Right cardiac atrium (tissue), 5 donors: ENCODE measurements around the gene KAT2A. TPM values are rescaled to one million over a fixed set of nuclear protein-coding genes. Genes with fewer than 3 reads are reported as not detected.

ENCODE experiments used
- ATAC-seq, 2 donors: fragments of 200-7000 bp; cut with Tn5 transposase; one replicate each; pipeline versions ENCODE4 v1.8.0 to v1.9.1; 2020; ENCODE audit warnings: moderate library complexity in 2 of 2, mild to moderate bottlenecking in 1 of 2
- DNase-seq, 3 donors: peaks; one replicate each; pipeline ENCODE4 v3.0.0-alpha.2; 2020
- H3K27ac ChIP-seq: one replicate; pipeline ENCODE4 v1.5.1; 2013; ENCODE audit warnings: mild to moderate bottlenecking, low read length, control low read depth, moderate library complexity
- H3K27me3 ChIP-seq: one replicate; pipeline ENCODE4 v1.6.1; 2013; ENCODE audit not compliant: control insufficient read depth, insufficient read depth
- H3K4me1 ChIP-seq: one replicate; pipeline ENCODE4 v1.6.1; 2013; ENCODE audit warnings: low read length; ENCODE audit not compliant: control insufficient read depth, insufficient read depth
- H3K4me3 ChIP-seq: one replicate; pipeline ENCODE4 v1.5.1; 2013; ENCODE audit warnings: low read length, control low read depth
- H3K9me3 ChIP-seq: one replicate; pipeline ENCODE4 v1.6.1; 2013; ENCODE audit warnings: low read length; ENCODE audit not compliant: control insufficient read depth
- WGBS: extraction: QIAGEN DNeasy Blood & Tissue Kit; methylation state at CpG from one replicate; pipeline ENCODE4 v1.1.7; 2013; 5-methylcytosine and 5-hydroxymethylcytosine counted together
- intact Hi-C, 4 donors: fragments of 100-400 bp; cut with DNase I; formaldehyde crosslinking; loops; one replicate each; pipeline versions ENCODE4 v1.11.0 to v1.14.0; 2022 to 2023
- polyA plus RNA-seq: library from polyadenylated mRNA; stranded (reverse); fragments of 200-250 nt; gene quantifications from one replicate; pipeline ENCODE4 v1.2.3, GENCODE V29; 2013
- total RNA-seq, 4 donors: library from RNA; stranded (reverse); fragmentation: NEBNext Ultra II Directional; extraction: Animal tissue kit (Norgen Biotek cat#: 25700); gene quantifications; one replicate each; pipeline ENCODE4 v1.2.1, GENCODE V29; 2021
- donor health status: healthy with polysubstance abuse.
- donor health status: DM: no; HTN: yes; CAD: no.
- donor health status: DM: no; HTN: no; CAD: no.
- donor health status: DM: no; HTN: yes; CAD: no; lungs with severe emphysema.
- donor health status: DM: yes; HTN: yes; CAD: no.

KAT2A gene
- total and polyA plus RNA-seq, 5 donors, result 15.8 to 32.4 (median 24.8) TPM

DNA sequence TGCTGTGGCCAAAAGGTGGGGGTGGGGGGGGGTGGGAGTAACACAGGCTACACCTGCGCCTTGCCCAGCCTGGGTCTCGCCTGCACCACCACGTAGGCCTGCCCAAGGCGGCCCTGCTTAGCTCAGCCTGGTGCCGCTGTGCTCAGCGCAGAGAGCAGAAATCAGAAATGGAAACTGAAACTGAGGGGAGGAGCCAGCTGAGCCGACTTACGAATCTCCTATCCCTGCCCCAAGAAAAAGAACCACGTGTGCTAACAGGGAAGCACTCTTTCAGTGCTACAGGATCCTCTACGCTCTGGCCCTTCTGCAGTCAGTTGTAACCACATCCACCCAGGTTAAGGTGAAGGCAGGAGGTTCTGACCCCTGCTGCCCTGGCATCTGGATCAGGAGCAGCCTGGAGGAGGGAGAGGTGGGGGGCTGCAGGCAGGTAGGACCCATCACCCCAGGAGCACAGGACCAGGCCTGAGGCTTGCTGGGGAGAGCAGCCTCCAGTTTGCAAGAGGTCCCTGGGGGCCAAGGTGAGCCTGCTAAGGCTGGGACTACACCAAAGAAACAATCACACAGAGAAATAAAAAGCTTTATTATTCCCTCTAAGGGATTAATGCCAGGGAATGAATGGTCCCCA lies 8.5 kb downstream of the KAT2A start, which contains the start of gene DHX58:
Gene DHX58, minus strand, starts transcription at position 163 of the 625 bp plus-strand sequence. CDS start 822 bp downstream, outside the sequence.
- Histone ChIP-seq H3K4me1 (no peaks in the 10 kb centered on the region), H3K27ac (peak within 1 kb of the TSS; percentile 84), H3K4me3 (peak within 1 kb of the TSS; percentile 49), H3K9me3 (no peaks in the 10 kb centered on the region), H3K27me3 (no peaks in the 10 kb centered on the region)
- DNase-seq, result peak; percentile 71 to 88 (median 83)
- ATAC-seq, result peak; percentile 86 to 87
- 6% methylated on average over 10 of the region's 10 CpGs for WGBS
- intact Hi-C loops, result loop anchor here in 1 of 4 donors (10.0 kb wide), 1 partner anchor 88 kb away; the partner anchor contains the start of gene NKIRAS2

DNA sequence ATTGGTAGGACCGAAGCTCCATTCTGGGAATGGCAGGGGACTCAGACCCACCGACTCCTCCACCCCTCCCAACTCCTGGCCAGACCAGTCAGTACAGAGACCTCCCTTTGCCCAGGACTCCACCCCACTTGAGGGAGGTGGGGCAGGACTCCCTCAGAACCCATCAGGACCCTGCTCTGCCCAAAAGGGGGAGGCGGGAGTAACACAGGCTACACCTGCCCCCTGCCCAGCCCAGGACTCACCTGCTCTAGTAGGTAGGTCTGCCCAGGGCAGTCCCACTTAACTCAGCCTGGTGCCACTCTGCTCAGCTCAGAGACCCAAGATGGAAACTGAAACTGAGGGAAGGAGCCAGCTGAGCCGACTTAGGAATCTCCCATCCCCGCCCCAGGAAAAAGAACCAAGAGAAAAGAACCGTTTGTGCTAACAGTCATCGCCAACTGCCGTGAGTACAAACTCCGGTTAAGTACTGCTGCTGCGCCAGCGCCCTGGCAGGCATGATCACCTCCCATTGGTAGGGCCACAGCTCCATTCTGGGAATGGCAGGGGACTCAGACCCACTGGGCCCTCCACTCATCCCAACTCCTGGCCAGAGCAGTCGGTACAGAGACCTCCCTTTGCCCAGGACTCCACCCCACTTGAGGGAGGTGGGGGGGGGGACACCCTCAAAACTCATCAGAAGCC lies 9.2 kb downstream of the KAT2A start:
- 20% methylated on average over 12 of the region's 12 CpGs for WGBS
- peak overlapping the region; percentile 49 for H3K4me3 ChIP-seq
- no peaks in the 10 kb centered on the region for H3K4me1 ChIP-seq
- DNase-seq (peak; percentile 54 to 77 (median 67)), ATAC-seq (peak; percentile 55 to 61)
- no peaks in the 10 kb centered on the region for H3K27me3 ChIP-seq
- H3K27ac ChIP-seq, result peak overlapping the region; percentile 84
- H3K9me3 ChIP-seq, result no peaks in the 10 kb centered on the region
- intact Hi-C loops, result loop anchor here in 1 of 4 donors (10.0 kb wide), 1 partner anchor 87 kb away; the partner anchor contains the start of gene NKIRAS2

GRCh38 chr17:42111265-42111636 lies 9.9 kb downstream of the KAT2A start:
- intact Hi-C loops, result loop anchor here in 1 of 4 donors (10.0 kb wide), 1 partner anchor 86 kb away; the partner anchor contains the start of gene NKIRAS2
- Histone ChIP-seq H3K4me1 (no peaks in the 10 kb centered on the region), H3K4me3 (no peak overlapping the region), H3K9me3 (no peaks in the 10 kb centered on the region), H3K27me3 (no peaks in the 10 kb centered on the region), H3K27ac (no peak overlapping the region)
- DNase-seq, result peak in 2 of 3 donors; percentile 69 to 71
- no peak for ATAC-seq
- 86% methylated on average over 11 of the region's 11 CpGs for WGBS

DNA sequence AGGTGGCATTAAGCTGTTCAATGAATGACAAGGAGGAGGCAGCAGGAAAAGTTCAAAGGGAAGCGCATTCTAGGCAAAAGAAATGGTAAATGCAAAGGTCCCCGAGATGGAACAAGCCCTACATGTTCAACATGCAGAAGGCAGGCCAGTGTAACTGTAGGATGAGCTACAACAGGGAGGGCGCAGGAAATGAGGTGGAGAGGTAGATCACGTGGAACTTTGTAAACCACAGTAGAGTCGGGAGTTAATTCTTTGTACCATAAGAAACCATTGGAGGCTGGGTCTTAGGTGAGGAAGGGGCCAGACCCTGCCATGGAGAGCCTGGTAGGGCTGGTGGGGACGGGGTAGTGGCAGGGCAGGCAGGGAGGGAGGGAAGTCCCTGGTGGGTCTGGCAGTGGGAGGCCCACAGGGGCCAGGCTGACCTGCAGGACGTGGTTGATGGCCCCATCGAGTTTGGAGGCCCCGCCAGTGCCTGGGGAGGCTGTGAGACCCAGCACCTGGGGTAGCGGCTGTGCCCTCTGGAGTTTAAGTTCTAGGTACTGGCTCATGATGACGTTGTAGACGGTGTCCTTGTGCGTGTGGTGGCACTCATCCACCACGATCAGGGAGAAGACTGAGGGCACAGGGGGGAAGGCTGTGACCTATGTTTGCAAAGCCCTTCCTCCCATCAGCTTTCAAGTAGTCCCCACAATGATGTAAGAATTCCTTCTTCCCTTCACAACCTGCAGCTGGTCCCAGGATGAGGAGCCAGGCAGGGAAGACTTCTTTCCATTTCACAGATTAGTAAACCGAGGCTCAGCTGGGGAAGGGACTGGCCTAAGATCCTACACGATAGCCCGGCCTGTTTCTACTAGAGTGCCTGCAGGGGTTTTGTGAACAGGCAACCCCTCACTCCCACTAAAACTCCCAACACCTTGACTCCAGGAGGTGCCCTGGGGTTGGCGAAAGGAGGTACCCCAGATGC lies 10.6 kb downstream of the KAT2A start:
- H3K4me3 ChIP-seq, result no peak overlapping the region
- peak in 1 of 3 donors; percentile 58 for DNase-seq
- H3K4me1 ChIP-seq, result no peaks in the 10 kb centered on the region
- intact Hi-C loops, result loop anchor here in 1 of 4 donors (10.0 kb wide), 1 partner anchor 86 kb away; the partner anchor contains the start of gene NKIRAS2
- WGBS, result 92% methylated on average over 18 of the region's 18 CpGs
- ATAC-seq, result no peak
- no peak overlapping the region for H3K27ac ChIP-seq
- no peaks in the 10 kb centered on the region for H3K27me3 ChIP-seq
- H3K9me3 ChIP-seq, result no peaks in the 10 kb centered on the region

DNA sequence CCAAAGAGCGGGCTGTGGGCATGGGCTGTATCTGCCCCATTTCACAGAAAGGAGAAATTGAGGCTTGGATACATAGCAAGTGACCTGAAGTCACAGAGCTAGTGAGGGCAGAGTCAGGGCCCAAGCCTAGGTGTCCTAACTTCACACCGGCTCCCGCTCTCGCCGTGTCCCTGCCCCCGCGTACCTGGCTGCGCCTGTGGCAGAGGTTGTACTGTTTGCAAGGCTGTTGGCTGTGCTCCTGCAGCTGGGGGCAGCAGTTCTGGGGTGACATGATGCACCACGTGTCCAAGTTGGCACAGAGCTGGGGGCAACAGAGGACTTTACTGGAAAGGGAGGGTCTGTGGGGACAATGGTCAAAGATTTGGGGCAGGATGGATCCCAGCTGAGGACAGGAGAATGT lies 12.1 kb downstream of the KAT2A start:
- intact Hi-C loops, result loop anchor here in 2 of 4 donors (5.0 kb wide), 2 partner anchors 47 to 147 kb away; no protein-coding TSS in a partner anchor
- ATAC-seq (no peak), DNase-seq (peak in 1 of 3 donors; percentile 54)
- no peaks in the 10 kb centered on the region for H3K9me3 ChIP-seq
- H3K4me3 ChIP-seq, result no peak overlapping the region
- WGBS, result 95% methylated on average over 9 of the region's 9 CpGs
- H3K4me1 ChIP-seq, result no peaks in the 10 kb centered on the region
- no peak overlapping the region for H3K27ac ChIP-seq
- no peaks in the 10 kb centered on the region for H3K27me3 ChIP-seq

DNA sequence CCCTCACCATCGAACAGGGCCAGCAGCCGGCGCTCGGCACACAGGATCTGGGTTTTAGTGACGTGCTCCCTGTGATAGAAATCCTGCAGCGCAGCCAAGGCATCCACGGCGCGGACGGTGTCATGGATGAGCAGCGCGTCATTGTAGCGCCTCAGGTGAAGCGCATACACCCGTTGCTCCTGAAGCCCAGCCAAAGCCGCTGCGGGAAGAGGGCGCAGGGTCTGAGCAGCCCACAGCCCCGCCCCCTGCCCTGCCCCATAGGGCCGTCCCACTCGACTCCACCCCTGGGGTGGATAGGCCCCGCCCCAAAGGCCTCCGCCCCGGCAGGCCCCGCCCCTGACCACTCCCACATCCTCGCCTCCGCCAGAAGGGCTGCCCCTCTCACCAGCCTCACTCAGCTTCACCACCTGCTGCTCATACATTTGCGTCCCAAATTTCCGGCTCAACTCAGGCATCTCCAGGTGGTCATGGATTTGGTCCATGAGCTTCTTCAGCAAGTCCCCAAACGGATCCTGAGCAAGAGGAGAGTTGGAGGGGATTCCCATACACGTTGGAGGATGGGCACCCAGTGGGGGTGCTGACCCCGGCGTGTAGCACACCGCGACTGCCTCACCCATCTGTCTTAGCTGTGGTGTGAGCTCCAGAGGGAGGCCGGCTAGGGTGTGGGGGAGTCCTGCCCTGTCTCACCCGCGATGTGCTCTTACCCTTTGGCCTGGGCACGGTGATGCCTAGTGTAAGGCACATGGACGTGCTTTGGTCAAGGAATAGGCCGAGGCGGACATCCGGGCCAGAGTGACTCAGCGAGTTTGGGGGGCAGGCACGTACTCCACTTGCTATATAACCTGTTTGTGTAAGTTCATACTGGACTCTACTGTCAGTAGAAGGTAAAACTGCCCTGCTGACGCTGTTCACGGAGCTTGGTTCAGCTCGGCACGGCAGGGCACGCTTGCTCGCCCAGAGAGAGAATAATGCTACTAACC lies 13.3 kb downstream of the KAT2A start:
- Histone ChIP-seq H3K27me3 (no peaks in the 10 kb centered on the region), H3K4me1 (no peaks in the 10 kb centered on the region), H3K27ac (no peak overlapping the region), H3K9me3 (no peaks in the 10 kb centered on the region), H3K4me3 (peak overlapping the region; percentile 25)
- WGBS, result 54% methylated on average over 51 of the region's 51 CpGs
- ATAC-seq (peak; percentile 82 to 84), DNase-seq (peak; percentile 76 to 93 (median 87))
- intact Hi-C loops, result loop anchor here in 2 of 4 donors (5.0 kb wide), 2 partner anchors 46 to 146 kb away; no protein-coding TSS in a partner anchor

DNA sequence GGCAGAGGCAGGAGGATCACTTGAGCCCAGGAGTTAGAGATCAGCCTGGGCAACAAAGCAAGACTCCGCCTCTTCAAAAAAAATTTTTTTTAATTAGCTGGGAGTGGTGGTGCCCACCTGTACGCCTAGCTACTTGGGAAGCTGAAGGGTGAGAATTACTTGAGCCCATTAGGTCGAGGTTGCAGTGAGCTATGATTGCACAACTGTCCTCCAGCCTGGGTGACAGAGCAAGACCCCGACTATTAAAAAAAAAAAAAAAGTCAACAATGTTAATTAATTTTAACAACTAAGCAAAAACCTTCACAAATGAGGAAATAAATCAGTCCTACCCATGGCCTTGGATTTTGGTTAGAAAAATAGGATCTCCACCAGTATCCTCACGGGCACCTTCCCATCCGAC lies 14.0 kb downstream of the KAT2A start:
- DNase-seq (no peak), ATAC-seq (no peak)
- Histone ChIP-seq H3K27me3 (no peaks in the 10 kb centered on the region), H3K9me3 (no peaks in the 10 kb centered on the region), H3K4me1 (no peaks in the 10 kb centered on the region), H3K4me3 (no peak overlapping the region), H3K27ac (no peak overlapping the region)
- WGBS, result 76% methylated on average over 6 of the region's 6 CpGs
- intact Hi-C loops, result loop anchor here in 2 of 4 donors (5.0 kb wide), 2 partner anchors 45 to 145 kb away; no protein-coding TSS in a partner anchor

GRCh38 chr17:42106009-42106408 lies 15.2 kb downstream of the KAT2A start:
- ATAC-seq (no peak), DNase-seq (no peak)
- WGBS, result 98% methylated on average over 2 of the region's 2 CpGs
- H3K27me3 ChIP-seq, result no peaks in the 10 kb centered on the region
- H3K9me3 ChIP-seq, result no peaks in the 10 kb centered on the region
- no peak overlapping the region for H3K27ac ChIP-seq
- intact Hi-C loops, result loop anchor here in 2 of 4 donors (5.0 kb wide), 2 partner anchors 44 to 144 kb away; no protein-coding TSS in a partner anchor
- no peak overlapping the region for H3K4me3 ChIP-seq
- no peaks in the 10 kb centered on the region for H3K4me1 ChIP-seq

GRCh38 chr17:42104264-42104663 lies 16.9 kb downstream of the KAT2A start:
- Histone ChIP-seq H3K9me3 (no peaks in the 10 kb centered on the region), H3K4me3 (no peak overlapping the region), H3K4me1 (no peaks in the 10 kb centered on the region), H3K27ac (no peak overlapping the region), H3K27me3 (no peaks in the 10 kb centered on the region)
- no peak for DNase-seq
- no peak for ATAC-seq
- intact Hi-C loops, result loop anchor here in 2 of 4 donors (5.0 kb wide), 2 partner anchors 77 to 142 kb away; no protein-coding TSS in a partner anchor
- WGBS, result 65% methylated on average over 3 of the region's 3 CpGs
